HS-27A (cell line): ENCODE measurements around the gene SDCCAG8.
"Not testable (repeated sequence)": the region's sequence is repeated elsewhere in the genome, so short reads cannot be mapped to it uniquely, and the experiment has no call there.

Experiments
- DNase-seq: peaks from one replicate; pipeline ENCODE4 v3.0.0-alpha.2; 2012; ENCODE audit warnings: low read depth, missing footprints

The SDCCAG8 gene

GRCh38 chr1:243335292-243335691 lies 79.5 kb downstream of the SDCCAG8 start:
- no peak for DNase-seq

- no peak for DNase-seq
Observed at GRCh38 chr1:243336163-243336562, 80.3 kb downstream of the SDCCAG8 start.

GRCh38 chr1:243338848-243339247 lies 83.0 kb downstream of the SDCCAG8 start:
- DNase-seq, result not testable (repeated sequence)

GRCh38 chr1:243341074-243341473 lies 85.2 kb downstream of the SDCCAG8 start:
- no peak for DNase-seq

- DNase-seq, result no peak
Observed at GRCh38 chr1:243343970-243344937, 88.4 kb downstream of the SDCCAG8 start.

GRCh38 chr1:243345205-243345604 lies 89.4 kb downstream of the SDCCAG8 start:
- no peak for DNase-seq

GRCh38 chr1:243346016-243346415 lies 90.2 kb downstream of the SDCCAG8 start:
- no peak for DNase-seq

GRCh38 chr1:243346468-243346867 lies 90.6 kb downstream of the SDCCAG8 start:
- DNase-seq, result no peak

GRCh38 chr1:243348331-243348730 lies 92.5 kb downstream of the SDCCAG8 start:
- DNase-seq, result no peak

- DNase-seq, result no peak
Observed at GRCh38 chr1:243349128-243349527, 93.3 kb downstream of the SDCCAG8 start.

GRCh38 chr1:243351337-243351736 lies 95.5 kb downstream of the SDCCAG8 start:
- DNase-seq, result no peak

GRCh38 chr1:243354511-243355153 lies 98.8 kb downstream of the SDCCAG8 start:
- DNase-seq, result no peak

- no peak for DNase-seq
Observed at GRCh38 chr1:243363832-243364231, 108.0 kb downstream of the SDCCAG8 start.

GRCh38 chr1:243364330-243364729 lies 108.5 kb downstream of the SDCCAG8 start:
- DNase-seq, result no peak

GRCh38 chr1:243364866-243365265 lies 109.0 kb downstream of the SDCCAG8 start:
- DNase-seq, result no peak

GRCh38 chr1:243367314-243367713 lies 111.5 kb downstream of the SDCCAG8 start:
- DNase-seq, result no peak

GRCh38 chr1:243374412-243374811 lies 118.6 kb downstream of the SDCCAG8 start:
- no peak for DNase-seq

GRCh38 chr1:243375596-243375995 lies 119.8 kb downstream of the SDCCAG8 start:
- no peak for DNase-seq

GRCh38 chr1:243378669-243379068 lies 122.8 kb downstream of the SDCCAG8 start:
- no peak for DNase-seq

GRCh38 chr1:243379208-243379607 lies 123.4 kb downstream of the SDCCAG8 start:
- DNase-seq, result no peak

GRCh38 chr1:243379706-243380105 lies 123.9 kb downstream of the SDCCAG8 start:
- DNase-seq, result no peak

GRCh38 chr1:243388276-243388675 lies 132.4 kb downstream of the SDCCAG8 start:
- no peak for DNase-seq

- DNase-seq, result no peak
Observed at GRCh38 chr1:243390162-243390791, 134.4 kb downstream of the SDCCAG8 start.
